Measurements from ENCODE around the gene CTLA4.

CTLA4 gene

DNA sequence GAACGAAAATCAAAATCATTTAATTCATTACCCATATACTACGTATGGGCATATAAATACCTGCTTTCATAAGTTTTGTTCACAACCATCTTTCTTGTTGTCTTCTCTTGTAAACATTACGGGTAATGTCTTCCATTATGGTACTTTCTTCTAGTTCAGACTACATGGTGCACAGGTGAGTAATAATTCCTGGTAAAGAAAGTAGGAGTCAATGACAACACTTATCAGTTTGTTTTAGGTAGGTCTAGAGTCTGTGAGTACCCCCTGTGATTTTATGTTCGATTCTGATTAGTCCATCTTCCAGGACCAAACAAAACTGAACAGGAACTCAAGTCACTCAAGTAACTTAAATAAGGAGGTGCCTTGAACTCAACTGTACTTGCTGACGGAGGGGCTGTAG lies 25.2 kb upstream of the CTLA4 start:
- no peak for DNase-seq (ENCODE audit: extremely low read depth, low read depth)
- TF ChIP-seq, protein P1, sequence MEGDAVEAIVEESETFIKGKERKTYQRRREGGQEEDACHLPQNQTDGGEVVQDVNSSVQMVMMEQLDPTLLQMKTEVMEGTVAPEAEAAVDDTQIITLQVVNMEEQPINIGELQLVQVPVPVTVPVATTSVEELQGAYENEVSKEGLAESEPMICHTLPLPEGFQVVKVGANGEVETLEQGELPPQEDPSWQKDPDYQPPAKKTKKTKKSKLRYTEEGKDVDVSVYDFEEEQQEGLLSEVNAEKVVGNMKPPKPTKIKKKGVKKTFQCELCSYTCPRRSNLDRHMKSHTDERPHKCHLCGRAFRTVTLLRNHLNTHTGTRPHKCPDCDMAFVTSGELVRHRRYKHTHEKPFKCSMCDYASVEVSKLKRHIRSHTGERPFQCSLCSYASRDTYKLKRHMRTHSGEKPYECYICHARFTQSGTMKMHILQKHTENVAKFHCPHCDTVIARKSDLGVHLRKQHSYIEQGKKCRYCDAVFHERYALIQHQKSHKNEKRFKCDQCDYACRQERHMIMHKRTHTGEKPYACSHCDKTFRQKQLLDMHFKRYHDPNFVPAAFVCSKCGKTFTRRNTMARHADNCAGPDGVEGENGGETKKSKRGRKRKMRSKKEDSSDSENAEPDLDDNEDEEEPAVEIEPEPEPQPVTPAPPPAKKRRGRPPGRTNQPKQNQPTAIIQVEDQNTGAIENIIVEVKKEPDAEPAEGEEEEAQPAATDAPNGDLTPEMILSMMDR (IDR thresholded peaks at IDR 0.05; ENCODE audit: low read depth, low read length), result no peak

DNA sequence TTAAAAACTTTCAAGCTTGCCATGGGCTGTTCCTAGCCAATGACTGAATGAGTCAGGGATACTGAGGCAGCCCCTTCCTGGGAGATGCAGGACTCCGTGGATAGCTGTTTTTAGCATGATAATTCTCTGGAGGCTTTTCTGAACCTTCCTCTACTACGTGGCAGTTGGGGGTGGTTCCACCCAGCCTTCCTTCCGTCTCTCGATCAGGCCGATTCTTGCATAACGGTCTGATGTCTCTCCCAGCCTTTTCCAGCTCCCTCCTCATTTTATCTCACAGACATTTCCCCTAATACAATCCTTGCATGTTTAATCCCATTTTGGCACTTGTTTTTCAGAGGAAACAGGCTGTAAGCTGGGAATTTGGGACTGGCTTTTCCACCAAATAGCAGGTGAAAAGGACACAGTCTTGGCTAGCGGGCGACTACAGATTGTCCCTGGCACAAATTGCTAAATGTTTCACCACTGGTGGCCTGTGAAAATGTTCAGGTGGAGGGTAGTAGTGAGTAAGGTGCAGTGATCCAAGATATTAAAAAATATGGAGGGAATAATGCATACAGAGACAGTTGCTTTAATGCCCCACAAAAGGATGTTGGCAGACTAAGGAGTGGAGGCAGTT lies 21.0 kb upstream of the CTLA4 start:
- TF ChIP-seq, protein P1 (IDR thresholded peaks at IDR 0.05; ENCODE audit: low read depth, low read length), result no peak
- DNase-seq (ENCODE audit: extremely low read depth, low read depth), result no peak

- TF ChIP-seq, protein P1 (IDR thresholded peaks at IDR 0.05; ENCODE audit: low read depth, low read length), result no peak
- no peak for DNase-seq (ENCODE audit: extremely low read depth, low read depth)
These were observed 18.6 kb upstream of the CTLA4 start for GRCh38 chr2:203849010-203849409.

- TF ChIP-seq, protein P1 (IDR thresholded peaks at IDR 0.05; ENCODE audit: low read depth, low read length), result no peak
- DNase-seq (ENCODE audit: extremely low read depth, low read depth), result no peak
These were observed 14.8 kb upstream of the CTLA4 start for GRCh38 chr2:203852760-203853159.

DNA sequence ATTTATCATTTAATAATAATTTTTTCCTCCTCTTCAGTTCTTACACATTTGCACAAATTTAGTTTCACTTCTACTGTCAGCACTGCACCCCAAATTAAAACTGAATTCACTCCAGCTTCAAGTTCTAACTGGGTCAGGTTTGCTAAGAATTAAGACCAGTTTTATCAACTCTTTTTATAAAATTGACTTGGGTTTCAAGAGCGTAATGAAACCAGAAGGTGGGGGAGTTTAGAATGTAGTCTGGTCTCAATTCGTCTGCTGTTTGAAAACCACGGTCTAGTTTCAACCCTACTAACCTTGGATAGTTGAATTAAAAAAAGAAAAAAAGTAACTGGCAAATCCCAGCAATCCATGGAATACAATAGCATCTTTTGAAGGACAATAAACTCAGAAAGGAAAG lies 14.3 kb upstream of the CTLA4 start:
- no peak for DNase-seq (ENCODE audit: extremely low read depth, low read depth)
- TF ChIP-seq, protein P1 (IDR thresholded peaks at IDR 0.05; ENCODE audit: low read depth, low read length), result no peak

DNA sequence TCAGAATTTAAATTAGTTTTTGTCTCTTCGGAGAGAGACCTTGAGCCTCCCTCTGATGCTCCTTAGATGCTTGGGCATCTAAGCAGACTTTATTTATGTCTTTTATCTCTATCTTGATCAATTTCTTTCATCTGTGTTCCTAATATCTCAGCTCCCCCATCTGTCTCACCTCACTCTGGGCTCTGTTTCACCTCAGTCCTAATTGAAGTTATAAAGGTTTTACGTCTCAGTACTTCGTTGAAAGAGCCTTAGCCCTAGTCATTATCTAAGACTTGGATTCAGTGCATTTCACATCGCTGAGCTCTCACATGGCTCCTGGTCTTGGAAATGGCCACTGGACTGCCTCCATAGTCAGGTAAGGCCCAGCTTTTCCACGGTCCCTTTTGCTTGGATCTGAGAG lies 13.8 kb upstream of the CTLA4 start:
- TF ChIP-seq, protein P1 (IDR thresholded peaks at IDR 0.05; ENCODE audit: low read depth, low read length), result no peak
- DNase-seq (ENCODE audit: extremely low read depth, low read depth), result no peak

GRCh38 chr2:203855274-203855673 lies 12.3 kb upstream of the CTLA4 start:
- TF ChIP-seq, protein P1 (IDR thresholded peaks at IDR 0.05; ENCODE audit: low read depth, low read length), result no peak
- no peak for DNase-seq (ENCODE audit: extremely low read depth, low read depth)

Measured in AG09319 (cell line).